ENCODE data around the gene IDH3B.

Gene IDH3B

GRCh38 chr20:2610941-2611720, 52.9 kb downstream of the IDH3B start:
- Histone ChIP-seq H3K9me3 (ENCODE audit: low read length) (0 out of 2 replicates have a peak, but pooled peaks cover 4% of the 10 kb centered on the region), H3K4me1 (ENCODE audit: insufficient read depth, low read length, severe bottlenecking) (no peaks in the 10 kb centered on the region), H2AFZ (ENCODE audit: low read length) (no peak overlapping the region), H3K4me3 (ENCODE audit: low read depth, low read length, poor library complexity, severe bottlenecking) (no peak overlapping the region), H4K20me1 (ENCODE audit: insufficient read depth, low read length) (no peaks in the 10 kb centered on the region), H3K27ac (ENCODE audit: low read depth, low read length, poor library complexity, severe bottlenecking) (no peak overlapping the region), H3F3A (ENCODE audit: insufficient read depth, low read length) (no peaks in the 10 kb centered on the region), H3K79me2 (ENCODE audit: insufficient read depth, low read length) (no peaks in the 10 kb centered on the region), H3K4me2 (ENCODE audit: low read length) (no peak overlapping the region), H3K36me3 (ENCODE audit: insufficient read depth, low read length) (no peaks in the 10 kb centered on the region), H3K9me2 (ENCODE audit: low read depth, low read length) (no peaks in the 10 kb centered on the region), H3K9ac (ENCODE audit: low read length) (no peak overlapping the region), H3K27me3 (ENCODE audit: insufficient read depth, low read length) (no peaks in the 10 kb centered on the region)
- TF ChIP-seq CTCF (IDR thresholded peaks at IDR 0.05; ENCODE audit: low read length), result no peak
- TF ChIP-seq EZH2 (IDR thresholded peaks at IDR 0.05; ENCODE audit: borderline replicate concordance, low read length), result no peak

GRCh38 chr20:2610326-2610725, 53.7 kb downstream of the IDH3B start:
- Histone ChIP-seq H3K9me2 (ENCODE audit: low read depth, low read length) (no peaks in the 10 kb centered on the region), H4K20me1 (ENCODE audit: insufficient read depth, low read length) (no peaks in the 10 kb centered on the region), H3K27ac (ENCODE audit: low read depth, low read length, poor library complexity, severe bottlenecking) (no peak overlapping the region), H3K9ac (ENCODE audit: low read length) (no peak overlapping the region), H3K4me2 (ENCODE audit: low read length) (no peak overlapping the region), H3K27me3 (ENCODE audit: insufficient read depth, low read length) (no peaks in the 10 kb centered on the region), H2AFZ (ENCODE audit: low read length) (no peak overlapping the region), H3K9me3 (ENCODE audit: low read length) (0 out of 2 replicates have a peak, but pooled peaks cover 4% of the 10 kb centered on the region), H3K36me3 (ENCODE audit: insufficient read depth, low read length) (no peaks in the 10 kb centered on the region), H3K79me2 (ENCODE audit: insufficient read depth, low read length) (no peaks in the 10 kb centered on the region), H3K4me1 (ENCODE audit: insufficient read depth, low read length, severe bottlenecking) (no peaks in the 10 kb centered on the region), H3F3A (ENCODE audit: insufficient read depth, low read length) (no peaks in the 10 kb centered on the region), H3K4me3 (ENCODE audit: low read depth, low read length, poor library complexity, severe bottlenecking) (no peak overlapping the region)
- no peak for TF ChIP-seq EZH2 (IDR thresholded peaks at IDR 0.05; ENCODE audit: borderline replicate concordance, low read length)
- no peak for TF ChIP-seq CTCF (IDR thresholded peaks at IDR 0.05; ENCODE audit: low read length)

Measured in OCI-LY1 (cell line).